HG03575 (cell line): ENCODE data around the gene PAF1.
"Not testable (repeated sequence)": the region's sequence is repeated elsewhere in the genome, so short reads cannot be mapped to it uniquely, and the experiment has no call there.

ENCODE experiments used
- ATAC-seq: cut with Tn5 transposase; IDR thresholded peaks from one replicate; pipeline ENCODE4 v1.9.1; 2021; ENCODE audit not compliant: unreplicated experiment, insufficient number of reproducible peaks, low FRiP score; ENCODE audit errors: extremely low read depth

PAF1 gene

GRCh38 chr19:39363901-39364457 is 26.9 kb downstream of the PAF1 start:
- no peak for ATAC-seq

- ATAC-seq = no peak
These were observed 27.9 kb downstream of the PAF1 start for GRCh38 chr19:39362682-39363657.

- ATAC-seq = no peak
These were observed 30.3 kb downstream of the PAF1 start for GRCh38 chr19:39360599-39360998.

GRCh38 chr19:39359026-39359425 is 31.9 kb downstream of the PAF1 start:
- no peak for ATAC-seq

GRCh38 chr19:39356647-39357046 is 34.3 kb downstream of the PAF1 start:
- ATAC-seq = no peak

- no peak for ATAC-seq
These were observed 34.8 kb downstream of the PAF1 start for GRCh38 chr19:39356073-39356472.

- no peak for ATAC-seq
These were observed 35.7 kb downstream of the PAF1 start for GRCh38 chr19:39355253-39355652.

GRCh38 chr19:39352381-39353255 is 38.3 kb downstream of the PAF1 start:
- ATAC-seq = no peak

- no peak for ATAC-seq
These were observed 39.3 kb downstream of the PAF1 start for GRCh38 chr19:39351537-39352064.

GRCh38 chr19:39350156-39350555 is 40.8 kb downstream of the PAF1 start:
- no peak for ATAC-seq

GRCh38 chr19:39349326-39349725 is 41.6 kb downstream of the PAF1 start:
- ATAC-seq = no peak

GRCh38 chr19:39347332-39348164 is 43.4 kb downstream of the PAF1 start:
- ATAC-seq = no peak

GRCh38 chr19:39345956-39346355 is 45.0 kb downstream of the PAF1 start:
- ATAC-seq = no peak

- ATAC-seq = no peak
These were observed 48.1 kb downstream of the PAF1 start for GRCh38 chr19:39342647-39343305.

- peak; percentile 67 for ATAC-seq
These were observed 48.9 kb downstream of the PAF1 start, which contains the start of gene SAMD4B for GRCh38 chr19:39341719-39342604. Gene SAMD4B, plus strand, starts transcription at chr19:39342421. Its CDS starts 14,473 bp downstream, at chr19:39356894.

- no peak for ATAC-seq
These were observed 49.7 kb downstream of the PAF1 start for GRCh38 chr19:39341129-39341718.

- not testable (repeated sequence) for ATAC-seq
These were observed 50.8 kb downstream of the PAF1 start for GRCh38 chr19:39340156-39340555.
